ENCODE results near the gene RNF212.

Gene RNF212

GRCh38 chr4:1072830-1073446 lies 40.4 kb downstream of the RNF212 start:
- in situ Hi-C loops (cut with HindIII; ENCODE audit: low sequenced_read_pairs) = no loop called here

- in situ Hi-C loops (cut with HindIII; ENCODE audit: low sequenced_read_pairs) = no loop called here
Observed at GRCh38 chr4:1069394-1069793, 44.0 kb downstream of the RNF212 start.

DNA sequence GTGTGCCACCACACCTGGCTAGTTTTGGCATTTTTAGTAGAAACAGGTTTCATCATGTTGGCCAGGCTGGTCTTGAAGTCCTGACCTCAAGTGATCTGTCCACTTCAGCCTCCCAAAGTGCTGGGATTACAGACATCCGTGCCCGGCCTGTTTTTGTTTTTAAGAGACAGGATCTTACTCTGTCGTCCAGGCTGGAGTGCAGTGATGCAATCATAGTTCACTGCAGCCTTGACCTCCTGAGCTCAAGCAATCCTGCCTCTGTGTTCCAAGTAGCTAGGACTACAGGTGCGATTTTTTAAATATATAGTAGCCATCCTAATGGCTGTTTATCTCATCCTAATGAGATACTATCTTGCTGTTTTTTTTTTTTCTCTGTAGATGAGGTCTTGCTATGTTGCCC lies 47.6 kb downstream of the RNF212 start:
- in situ Hi-C loops (cut with HindIII; ENCODE audit: low sequenced_read_pairs) = no loop called here

- in situ Hi-C loops (cut with HindIII; ENCODE audit: low sequenced_read_pairs) = no loop called here
Observed at GRCh38 chr4:1062419-1062818, 50.9 kb downstream of the RNF212 start.

DNA sequence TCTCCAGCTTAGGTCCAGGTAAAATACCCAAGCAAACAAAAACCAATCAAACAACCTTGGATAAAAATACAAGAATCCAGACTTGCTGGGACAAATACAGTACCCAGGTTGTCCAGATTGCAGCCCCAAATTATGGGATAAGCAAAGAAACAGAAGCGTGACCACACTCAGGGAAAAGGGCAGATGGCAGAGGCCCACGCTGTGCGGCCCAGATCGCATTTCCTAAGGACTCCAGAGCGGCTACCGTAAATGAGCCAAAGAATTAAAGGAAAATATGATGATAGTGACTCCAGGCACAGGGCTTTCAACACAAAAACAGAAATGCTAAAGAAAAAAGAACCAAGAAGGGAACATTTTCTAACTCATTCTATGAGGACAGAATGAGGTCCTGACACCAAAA lies 51.6 kb downstream of the RNF212 start:
- in situ Hi-C loops (cut with HindIII; ENCODE audit: low sequenced_read_pairs) = no loop called here

DNA sequence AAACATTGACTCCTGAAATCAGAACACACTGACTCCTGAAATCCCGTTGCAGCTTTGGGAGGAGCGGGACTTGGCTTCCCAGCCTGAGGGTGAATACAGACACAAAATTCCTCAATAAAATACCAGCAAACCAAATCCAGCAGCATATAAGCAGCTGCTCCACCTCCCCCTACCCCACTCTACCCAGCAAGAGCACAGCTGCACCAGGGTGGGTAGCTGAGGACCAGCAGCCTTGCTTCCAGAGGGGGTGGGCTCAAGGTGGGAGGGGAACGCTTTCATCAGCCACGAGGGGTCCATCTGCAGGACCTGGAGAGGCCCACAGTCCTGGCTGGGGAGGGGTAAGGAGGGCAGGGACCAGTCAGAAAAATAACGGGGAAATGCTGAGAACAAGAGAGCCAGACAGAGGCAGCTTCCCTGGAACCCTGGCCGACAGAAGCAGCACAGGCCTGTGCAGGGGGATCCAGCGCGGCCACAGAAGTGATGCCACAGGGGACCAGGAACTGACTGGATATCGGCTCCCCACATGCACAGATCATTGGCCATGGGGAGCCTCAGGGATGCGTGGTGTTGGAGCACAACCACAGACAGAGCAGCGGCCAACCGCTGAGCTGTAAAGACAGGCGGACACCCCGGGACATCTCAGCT lies 52.2 kb downstream of the RNF212 start:
- in situ Hi-C loops (cut with HindIII; ENCODE audit: low sequenced_read_pairs) = no loop called here

GRCh38 chr4:1060621-1061020 lies 52.7 kb downstream of the RNF212 start:
- in situ Hi-C loops (cut with HindIII; ENCODE audit: low sequenced_read_pairs) = no loop called here

- in situ Hi-C loops (cut with HindIII; ENCODE audit: low sequenced_read_pairs) = no loop called here
Observed at GRCh38 chr4:1060121-1060520, 53.2 kb downstream of the RNF212 start.

DNA sequence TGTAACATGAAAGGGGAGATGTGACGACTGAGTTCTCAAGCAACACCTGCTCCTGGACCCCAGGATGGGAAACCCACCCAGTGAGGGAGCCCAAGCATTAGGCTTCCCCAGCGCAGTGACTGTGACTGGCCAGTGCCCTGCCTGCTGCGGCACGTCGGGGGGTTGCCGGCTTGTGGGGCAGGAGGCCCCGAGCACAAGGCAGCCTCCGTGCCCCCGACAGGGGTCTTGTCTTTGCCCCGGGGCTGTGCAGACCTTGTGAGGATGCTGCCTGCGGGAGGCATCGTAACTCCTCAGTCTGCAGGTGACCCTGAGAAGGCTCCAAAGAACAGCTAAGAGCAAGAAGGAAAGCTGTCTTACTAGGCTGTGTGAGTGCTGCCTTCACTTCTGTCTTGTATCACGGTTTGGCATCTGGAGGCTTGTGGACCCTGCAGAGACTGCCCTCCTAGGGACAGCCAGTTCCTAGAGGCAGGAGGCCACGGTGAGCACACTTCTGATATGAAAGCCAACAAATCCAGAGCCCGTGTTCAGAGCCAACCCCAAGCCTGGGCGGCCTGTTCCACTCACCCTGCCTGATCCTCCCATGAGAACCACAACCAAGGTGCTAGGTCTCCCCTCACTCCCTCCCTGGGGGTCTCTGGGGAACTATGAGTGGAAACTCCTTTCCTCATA lies 54.2 kb downstream of the RNF212 start:
- in situ Hi-C loops (cut with HindIII; ENCODE audit: low sequenced_read_pairs) = loop anchor here (10.0 kb wide), 1 partner anchor 84 kb away; the partner anchor contains the start of gene DGKQ

DNA sequence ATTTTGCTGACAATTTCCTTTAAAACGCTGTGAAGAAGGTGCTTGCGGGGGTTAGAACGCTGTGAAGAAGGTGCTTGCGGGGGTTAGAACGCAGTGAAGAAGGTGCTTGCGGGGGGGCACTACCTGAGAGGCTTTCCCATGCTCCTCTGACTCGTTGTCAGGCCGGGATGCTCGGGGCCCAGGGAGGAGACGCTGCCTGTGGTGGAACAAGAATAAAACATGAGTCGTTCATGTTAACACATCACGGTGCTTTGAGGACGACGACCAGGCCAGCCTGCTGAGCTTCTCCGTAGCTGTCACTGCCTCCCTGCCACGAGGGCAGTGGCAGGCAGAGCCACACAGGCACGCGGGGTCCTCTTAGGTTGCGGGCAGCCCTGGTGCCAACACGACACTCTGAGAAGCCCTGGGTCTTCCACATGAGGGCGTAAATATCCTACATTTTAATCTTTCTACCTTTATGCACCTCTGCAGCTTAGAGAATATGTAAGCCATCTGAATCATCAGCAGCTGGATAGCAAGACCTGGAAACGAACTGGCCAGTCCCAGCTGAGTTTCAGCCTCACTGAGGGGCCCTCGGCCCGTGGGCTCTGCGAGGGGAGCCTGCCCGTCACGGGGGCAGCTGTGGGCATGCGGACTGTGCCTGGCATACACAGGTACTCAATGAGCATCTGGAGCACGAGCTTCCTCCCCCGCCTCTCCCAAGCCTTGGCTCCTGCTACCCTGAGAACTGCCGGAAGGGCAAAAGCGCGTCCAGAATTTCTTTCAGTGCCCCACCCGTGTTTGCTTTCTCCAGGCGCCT lies 55.0 kb downstream of the RNF212 start:
- in situ Hi-C loops (cut with HindIII; ENCODE audit: low sequenced_read_pairs) = loop anchor here (10.0 kb wide), 1 partner anchor 84 kb away; the partner anchor contains the start of gene DGKQ

- in situ Hi-C loops (cut with HindIII; ENCODE audit: low sequenced_read_pairs) = loop anchor here (10.0 kb wide), 1 partner anchor 83 kb away; the partner anchor contains the start of gene DGKQ
Observed at GRCh38 chr4:1057403-1057745, 56.0 kb downstream of the RNF212 start.

DNA sequence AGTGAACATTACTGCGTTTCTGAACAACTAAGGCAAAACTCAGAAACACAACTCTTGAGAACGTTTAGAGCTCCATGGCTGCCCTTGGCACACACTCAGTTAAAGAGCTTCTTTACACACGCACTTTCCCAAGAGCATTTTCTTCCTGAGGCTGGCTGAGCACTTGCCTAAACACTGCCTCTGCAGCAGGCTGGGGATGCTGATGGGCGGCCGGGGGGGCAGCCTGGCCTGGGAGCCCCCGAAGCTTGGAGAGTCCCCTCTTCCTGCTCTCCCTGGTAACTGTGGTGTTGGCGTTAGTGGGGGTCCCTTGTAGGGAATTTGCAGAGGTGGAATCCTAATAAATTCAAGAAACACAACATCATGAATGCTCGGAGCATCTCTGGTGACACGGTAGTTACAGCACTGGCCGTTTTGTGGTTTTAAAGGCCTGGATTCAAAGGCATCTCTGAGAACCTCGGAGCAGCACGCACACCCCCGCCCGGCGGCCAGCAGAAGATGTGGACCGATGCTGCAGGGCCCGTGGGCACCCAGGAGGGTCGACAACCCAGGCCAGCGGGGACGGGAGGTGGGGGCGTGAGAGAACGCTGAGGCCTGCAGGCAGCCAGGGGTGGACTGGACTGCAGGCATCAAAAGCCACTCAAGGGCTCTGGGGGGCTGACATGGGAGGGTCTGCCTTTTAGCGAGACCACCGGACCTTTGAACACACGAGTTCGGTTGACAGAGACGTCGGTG lies 56.5 kb downstream of the RNF212 start:
- in situ Hi-C loops (cut with HindIII; ENCODE audit: low sequenced_read_pairs) = loop anchor here (10.0 kb wide), 1 partner anchor 82 kb away; the partner anchor contains the start of gene DGKQ

- in situ Hi-C loops (cut with HindIII; ENCODE audit: low sequenced_read_pairs) = loop anchor here (10.0 kb wide), 1 partner anchor 81 kb away; the partner anchor contains the start of gene DGKQ
Observed at GRCh38 chr4:1055721-1056590, 57.4 kb downstream of the RNF212 start.

DNA sequence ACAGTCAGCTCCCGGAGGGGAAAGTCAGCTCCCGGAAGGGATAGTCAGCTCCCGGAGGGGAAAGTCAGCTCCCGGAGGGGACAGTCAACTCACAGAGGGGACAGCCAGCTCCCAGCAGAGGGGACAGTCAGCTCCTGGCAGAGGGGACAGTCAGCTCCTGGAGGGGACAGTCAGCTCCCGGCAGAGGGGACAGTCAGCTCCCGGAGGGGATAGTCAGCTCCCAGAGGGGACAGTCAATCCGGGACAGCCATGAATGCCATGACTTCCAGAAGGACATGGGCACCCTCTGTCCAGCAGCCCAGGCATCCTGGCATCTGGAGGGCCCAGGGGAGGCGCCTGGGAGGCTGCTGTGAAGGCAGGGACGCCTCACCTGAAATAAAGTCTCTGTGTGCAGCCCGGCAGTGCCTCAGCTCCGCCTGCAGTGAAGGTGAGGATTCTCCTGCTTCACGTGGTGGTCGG lies 58.1 kb downstream of the RNF212 start:
- in situ Hi-C loops (cut with HindIII; ENCODE audit: low sequenced_read_pairs) = loop anchor here (10.0 kb wide), 1 partner anchor 80 kb away; the partner anchor contains the start of gene DGKQ

DNA sequence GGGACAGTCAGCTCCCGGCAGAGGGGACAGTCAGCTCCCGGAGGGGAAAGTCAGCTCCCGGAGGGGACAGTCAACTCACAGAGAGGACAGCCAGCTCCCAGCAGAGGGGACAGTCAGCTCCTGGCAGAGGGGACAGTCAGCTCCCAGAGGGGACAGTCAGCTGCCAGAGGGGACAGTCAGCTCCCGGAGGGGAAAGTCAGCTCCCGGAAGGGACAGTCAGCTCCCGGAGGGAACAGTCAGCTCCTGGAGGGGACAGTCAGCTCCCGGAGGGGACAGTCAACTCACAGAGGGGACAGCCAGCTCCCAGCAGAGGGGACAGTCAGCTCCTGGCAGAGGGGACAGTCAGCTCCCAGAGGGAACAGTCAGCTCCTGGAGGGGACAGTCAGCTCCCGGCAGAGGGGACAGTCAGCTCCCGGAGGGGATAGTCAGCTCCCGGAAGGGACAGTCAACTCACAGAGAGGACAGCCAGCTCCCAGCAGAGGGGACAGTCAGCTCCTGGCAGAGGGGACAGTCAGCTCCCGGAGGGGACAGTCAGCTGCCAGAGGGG lies 58.6 kb downstream of the RNF212 start:
- in situ Hi-C loops (cut with HindIII; ENCODE audit: low sequenced_read_pairs) = loop anchor here (10.0 kb wide), 1 partner anchor 80 kb away; the partner anchor contains the start of gene DGKQ

- in situ Hi-C loops (cut with HindIII; ENCODE audit: low sequenced_read_pairs) = loop anchor here (10.0 kb wide), 1 partner anchor 79 kb away; the partner anchor contains the start of gene DGKQ
Observed at GRCh38 chr4:1053891-1054290, 59.5 kb downstream of the RNF212 start.

- in situ Hi-C loops (cut with HindIII; ENCODE audit: low sequenced_read_pairs) = loop anchor here (10.0 kb wide), 1 partner anchor 78 kb away; the partner anchor contains the start of gene DGKQ
Observed at GRCh38 chr4:1053080-1053661, 60.2 kb downstream of the RNF212 start.

GRCh38 chr4:1052231-1052671 lies 61.1 kb downstream of the RNF212 start:
- in situ Hi-C loops (cut with HindIII; ENCODE audit: low sequenced_read_pairs) = loop anchor here (10.0 kb wide), 1 partner anchor 77 kb away; the partner anchor contains the start of gene DGKQ
